BLaER1 treated with 17β-estradiol and CSF1 and Interleukin-3, amounts not matched to agents 10 nM and 100 nM (cell line): ENCODE measurements around the gene IMMP2L.

Experiments
- H3K27ac ChIP-seq, 11 experiments: shearing (Covaris generic); formaldehyde crosslinking; 2 replicates each; pipeline ENCODE4 v1.8.1; 2022
- H3K27me3 ChIP-seq, 11 experiments: shearing (Covaris generic); formaldehyde crosslinking; 2 replicates each; pipeline ENCODE4 v1.8.1; 2022
- H3K36me3 ChIP-seq, 11 experiments: shearing (Covaris generic); formaldehyde crosslinking; 2 replicates each; pipeline ENCODE4 v1.8.1; 2022
- H3K4me1 ChIP-seq, 10 experiments: shearing (Covaris generic); formaldehyde crosslinking; 2 replicates each; pipeline ENCODE4 v1.8.1; 2022
- H3K4me2 ChIP-seq, 11 experiments: shearing (Covaris generic); formaldehyde crosslinking; 2 replicates each; pipeline ENCODE4 v1.8.1; 2022
- H3K4me3 ChIP-seq, 10 experiments: shearing (Covaris generic); formaldehyde crosslinking; 2 replicates each; pipeline ENCODE4 v1.8.1; 2022
- H3K9ac ChIP-seq, 11 experiments: shearing (Covaris generic); formaldehyde crosslinking; 2 replicates each; pipeline ENCODE4 v1.8.1; 2022
- H3K9me3 ChIP-seq, 11 experiments: shearing (Covaris generic); formaldehyde crosslinking; replicated peaks in 1 of 11; 2 replicates each; pipeline ENCODE4 v1.8.1; 2022
- H4K20me1 ChIP-seq, 11 experiments: shearing (Covaris generic); formaldehyde crosslinking; 2 replicates each; pipeline ENCODE4 v1.8.1; 2022
- Cebpa-rat ChIP-seq, 11 experiments: shearing (Covaris generic); IDR thresholded peaks; 2 replicates each; pipeline ENCODE4 v1.8.1; 2022

IMMP2L gene

GRCh38 chr7:111357691-111358090, 204.6 kb downstream of the IMMP2L start:
- Histone ChIP-seq H3K27ac (no peak overlapping the region), H4K20me1 (no peaks in the 10 kb centered on the region), H3K36me3 (no peaks in the 10 kb centered on the region), H3K9ac (no peak overlapping the region), H3K4me3 (no peak overlapping the region), H3K4me1 (peaks cover 0 to 7% (median 0%) of the 10 kb centered on the region in 10 experiments; a peak in 3 of 20 replicates), H3K4me2 (peak overlapping the region in 3 of 11 experiments; percentile 12 to 60 (median 44); a peak in 3 of 22 replicates), H3K9me3 (no peaks in the 10 kb centered on the region), H3K27me3 (no peaks in the 10 kb centered on the region)
- TF ChIP-seq Cebpa-rat (IDR thresholded peaks at IDR 0.05): no peak

GRCh38 chr7:111356941-111357340, 205.4 kb downstream of the IMMP2L start:
- Histone ChIP-seq H3K36me3 (no peaks in the 10 kb centered on the region), H3K4me1 (peaks cover 0 to 7% (median 0%) of the 10 kb centered on the region in 10 experiments; a peak in 3 of 20 replicates), H3K9ac (no peak overlapping the region), H3K4me3 (no peak overlapping the region), H3K27me3 (no peaks in the 10 kb centered on the region), H4K20me1 (no peaks in the 10 kb centered on the region), H3K27ac (no peak overlapping the region), H3K4me2 (no peak overlapping the region), H3K9me3 (no peaks in the 10 kb centered on the region)
- TF ChIP-seq Cebpa-rat (IDR thresholded peaks at IDR 0.05): no peak

GRCh38 chr7:111352319-111352718, 210.0 kb downstream of the IMMP2L start:
- Histone ChIP-seq H3K4me1 (no peaks in the 10 kb centered on the region), H3K4me2 (no peak overlapping the region), H3K4me3 (no peak overlapping the region), H3K9me3 (no peaks in the 10 kb centered on the region), H3K27me3 (no peaks in the 10 kb centered on the region), H3K9ac (no peak overlapping the region), H4K20me1 (no peaks in the 10 kb centered on the region), H3K36me3 (no peaks in the 10 kb centered on the region), H3K27ac (no peak overlapping the region)
- no peak for TF ChIP-seq Cebpa-rat (IDR thresholded peaks at IDR 0.05)

GRCh38 chr7:111346219-111346618, 216.1 kb downstream of the IMMP2L start:
- Histone ChIP-seq H3K9me3 (peaks cover 11 to 22% (median 17%) of the 10 kb centered on the region in 11 experiments), H4K20me1 (no peaks in the 10 kb centered on the region), H3K4me3 (no peak overlapping the region), H3K4me1 (no peaks in the 10 kb centered on the region), H3K4me2 (no peak overlapping the region), H3K27me3 (no peaks in the 10 kb centered on the region), H3K9ac (no peak overlapping the region), H3K27ac (no peak overlapping the region), H3K36me3 (peaks cover 0 to 6% (median 0%) of the 10 kb centered on the region in 11 experiments; a peak in 1 of 22 replicates)
- TF ChIP-seq Cebpa-rat (IDR thresholded peaks at IDR 0.05): no peak

GRCh38 chr7:111343017-111343416, 219.3 kb downstream of the IMMP2L start:
- peaks cover 0 to 4% (median 0%) of the 10 kb centered on the region in 10 experiments; a peak in 2 of 20 replicates for H3K4me1 ChIP-seq
- no peak overlapping the region for H3K27ac ChIP-seq
- H3K4me2 ChIP-seq: no peak overlapping the region
- peaks cover 11 to 22% (median 17%) of the 10 kb centered on the region in 11 experiments for H3K9me3 ChIP-seq
- H4K20me1 ChIP-seq: no peaks in the 10 kb centered on the region
- no peak overlapping the region for H3K9ac ChIP-seq
- peaks cover 0 to 6% (median 0%) of the 10 kb centered on the region in 11 experiments; a peak in 1 of 22 replicates for H3K36me3 ChIP-seq
- TF ChIP-seq Cebpa-rat (IDR thresholded peaks at IDR 0.05): no peak
- H3K4me3 ChIP-seq: no peak overlapping the region
- no peaks in the 10 kb centered on the region for H3K27me3 ChIP-seq

GRCh38 chr7:111339006-111339405, 223.3 kb downstream of the IMMP2L start:
- peaks cover 0 to 6% (median 0%) of the 10 kb centered on the region in 11 experiments; a peak in 1 of 22 replicates for H3K36me3 ChIP-seq
- H3K27ac ChIP-seq: no peak overlapping the region
- TF ChIP-seq Cebpa-rat (IDR thresholded peaks at IDR 0.05): no peak
- H3K9ac ChIP-seq: no peak overlapping the region
- H3K4me1 ChIP-seq: peaks cover 0 to 4% (median 0%) of the 10 kb centered on the region in 10 experiments; a peak in 2 of 20 replicates
- H3K4me2 ChIP-seq: no peak overlapping the region
- H3K4me3 ChIP-seq: no peak overlapping the region
- no peaks in the 10 kb centered on the region for H3K27me3 ChIP-seq
- peaks cover 11 to 19% (median 14%) of the 10 kb centered on the region in 11 experiments for H3K9me3 ChIP-seq
- no peaks in the 10 kb centered on the region for H4K20me1 ChIP-seq

- H3K9ac ChIP-seq: no peak overlapping the region
- no peaks in the 10 kb centered on the region for H4K20me1 ChIP-seq
- H3K4me1 ChIP-seq: peaks cover 0 to 11% (median 0%) of the 10 kb centered on the region in 10 experiments; a peak in 7 of 20 replicates
- no peaks in the 10 kb centered on the region for H3K27me3 ChIP-seq
- no peaks in the 10 kb centered on the region for H3K36me3 ChIP-seq
- H3K4me3 ChIP-seq: no peak overlapping the region
- H3K27ac ChIP-seq: no peak overlapping the region
- H3K4me2 ChIP-seq: no peak overlapping the region
- no peak for TF ChIP-seq Cebpa-rat (IDR thresholded peaks at IDR 0.05)
- peaks cover 0 to 8% (median 3%) of the 10 kb centered on the region in 11 experiments; a peak in 5 of 22 replicates for H3K9me3 ChIP-seq
Observed at GRCh38 chr7:111333010-111333409, 229.3 kb downstream of the IMMP2L start.

- Histone ChIP-seq H3K9ac (no peak overlapping the region), H3K4me1 (peaks cover 0 to 11% (median 0%) of the 10 kb centered on the region in 10 experiments; a peak in 7 of 20 replicates), H4K20me1 (no peaks in the 10 kb centered on the region), H3K36me3 (no peaks in the 10 kb centered on the region), H3K27me3 (no peaks in the 10 kb centered on the region), H3K27ac (no peak overlapping the region), H3K4me3 (no peak overlapping the region), H3K9me3 (peaks cover 0 to 8% (median 3%) of the 10 kb centered on the region in 11 experiments; a peak in 5 of 22 replicates), H3K4me2 (no peak overlapping the region)
- TF ChIP-seq Cebpa-rat (IDR thresholded peaks at IDR 0.05): no peak
Observed at GRCh38 chr7:111330235-111330523, 232.1 kb downstream of the IMMP2L start.

- no peak overlapping the region for H3K27ac ChIP-seq
- peaks cover 0 to 11% (median 0%) of the 10 kb centered on the region in 10 experiments; a peak in 7 of 20 replicates for H3K4me1 ChIP-seq
- peaks cover 0 to 8% (median 3%) of the 10 kb centered on the region in 11 experiments; a peak in 5 of 22 replicates for H3K9me3 ChIP-seq
- no peaks in the 10 kb centered on the region for H3K27me3 ChIP-seq
- peak overlapping the region in 4 of 11 experiments; percentile 28 to 47 (median 36); a peak in 5 of 22 replicates for H3K4me2 ChIP-seq
- H3K4me3 ChIP-seq: no peak overlapping the region
- H4K20me1 ChIP-seq: no peaks in the 10 kb centered on the region
- H3K36me3 ChIP-seq: no peaks in the 10 kb centered on the region
- H3K9ac ChIP-seq: no peak overlapping the region
- TF ChIP-seq Cebpa-rat (IDR thresholded peaks at IDR 0.05): no peak
Observed at GRCh38 chr7:111329367-111330234, 232.7 kb downstream of the IMMP2L start.
